HG02642 (cell line): Measurements from ENCODE around the gene ACP4.
A peak's percentile ranks its signal among the peaks of the same experiment; 100 is the strongest.
"Not testable (repeated sequence)": the region's sequence is repeated elsewhere in the genome, so short reads cannot be mapped to it uniquely, and the experiment has no call there.

Source experiments
- ATAC-seq: cut with Tn5 transposase; IDR thresholded peaks from one replicate; pipeline ENCODE4 v1.9.1; 2021; ENCODE audit warnings: mild to moderate bottlenecking; ENCODE audit not compliant: unreplicated experiment, poor library complexity

The ACP4 gene

GRCh38 chr19:50795664-50796073 lies 5.5 kb downstream of the ACP4 start:
- no peak for ATAC-seq

DNA sequence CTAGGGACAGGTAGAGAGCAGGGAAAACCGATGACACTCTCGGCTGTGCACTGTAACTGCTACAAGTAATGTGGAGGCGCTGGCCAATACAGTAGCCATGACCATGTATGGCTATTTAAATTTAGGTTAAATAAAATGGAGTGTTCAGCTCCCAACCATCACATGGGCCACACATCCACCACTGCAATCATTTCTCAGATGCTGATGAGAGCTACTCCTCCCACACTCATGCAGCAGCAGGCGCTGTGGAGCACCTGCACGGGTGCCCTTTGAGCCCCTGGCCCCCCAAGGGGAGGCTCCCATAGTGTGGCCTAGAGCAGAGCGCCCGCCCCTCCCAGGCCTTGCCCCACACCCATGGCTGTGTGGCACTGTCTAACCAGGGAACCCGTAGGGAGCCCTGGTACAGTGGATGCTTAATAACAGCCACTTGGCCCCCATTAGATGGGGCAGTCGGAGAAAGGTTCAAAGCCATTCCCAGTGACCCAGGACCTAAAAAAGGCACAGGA lies 6.0 kb downstream of the ACP4 start:
- ATAC-seq, result no peak

GRCh38 chr19:50796634-50797428 lies 6.6 kb downstream of the ACP4 start:
- ATAC-seq, result no peak

- ATAC-seq, result no peak
Observed at GRCh38 chr19:50797429-50797780, 7.2 kb downstream of the ACP4 start.

DNA sequence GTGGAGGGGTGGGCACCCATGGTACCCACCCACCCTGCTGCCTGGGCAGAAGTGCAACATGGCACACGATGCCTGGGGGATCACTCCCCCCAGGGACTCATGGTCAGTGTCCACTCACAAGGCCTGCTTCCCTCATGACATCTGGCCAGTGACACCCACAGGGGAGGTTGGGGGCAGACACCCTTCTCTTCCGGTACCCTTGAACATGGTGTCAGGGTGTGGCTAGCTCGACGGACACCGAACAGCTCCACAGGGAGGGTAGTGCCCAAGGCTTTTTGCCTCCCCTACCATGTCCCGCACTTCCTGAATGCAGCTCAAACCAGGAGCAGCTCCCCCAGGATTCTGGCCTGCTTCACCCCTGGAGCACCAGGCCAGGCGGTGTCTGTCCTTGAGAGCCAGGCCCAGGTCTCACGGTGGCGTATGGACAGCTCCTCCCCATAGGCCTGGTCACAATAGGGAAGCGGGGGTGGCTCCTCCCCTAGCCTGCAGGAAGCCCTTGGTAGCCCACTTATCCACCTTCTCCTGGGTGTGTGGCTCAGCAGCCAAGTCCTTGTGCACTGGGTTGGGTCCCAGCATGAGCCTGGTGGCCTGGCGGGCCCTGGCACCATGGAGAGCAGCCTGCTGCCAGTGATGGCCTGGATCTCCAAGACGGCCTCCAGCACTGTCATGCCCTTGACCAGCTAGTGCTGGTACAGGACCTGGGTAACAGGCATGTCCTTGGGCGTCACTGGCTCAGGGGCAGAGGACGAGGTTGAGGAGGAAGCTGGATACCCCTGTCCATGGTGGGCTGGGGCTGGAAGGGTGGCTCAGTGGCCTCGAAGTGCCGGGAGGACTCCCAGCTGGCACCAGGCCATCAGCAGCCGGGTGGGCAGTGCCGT lies 7.8 kb downstream of the ACP4 start:
- ATAC-seq, result no peak

DNA sequence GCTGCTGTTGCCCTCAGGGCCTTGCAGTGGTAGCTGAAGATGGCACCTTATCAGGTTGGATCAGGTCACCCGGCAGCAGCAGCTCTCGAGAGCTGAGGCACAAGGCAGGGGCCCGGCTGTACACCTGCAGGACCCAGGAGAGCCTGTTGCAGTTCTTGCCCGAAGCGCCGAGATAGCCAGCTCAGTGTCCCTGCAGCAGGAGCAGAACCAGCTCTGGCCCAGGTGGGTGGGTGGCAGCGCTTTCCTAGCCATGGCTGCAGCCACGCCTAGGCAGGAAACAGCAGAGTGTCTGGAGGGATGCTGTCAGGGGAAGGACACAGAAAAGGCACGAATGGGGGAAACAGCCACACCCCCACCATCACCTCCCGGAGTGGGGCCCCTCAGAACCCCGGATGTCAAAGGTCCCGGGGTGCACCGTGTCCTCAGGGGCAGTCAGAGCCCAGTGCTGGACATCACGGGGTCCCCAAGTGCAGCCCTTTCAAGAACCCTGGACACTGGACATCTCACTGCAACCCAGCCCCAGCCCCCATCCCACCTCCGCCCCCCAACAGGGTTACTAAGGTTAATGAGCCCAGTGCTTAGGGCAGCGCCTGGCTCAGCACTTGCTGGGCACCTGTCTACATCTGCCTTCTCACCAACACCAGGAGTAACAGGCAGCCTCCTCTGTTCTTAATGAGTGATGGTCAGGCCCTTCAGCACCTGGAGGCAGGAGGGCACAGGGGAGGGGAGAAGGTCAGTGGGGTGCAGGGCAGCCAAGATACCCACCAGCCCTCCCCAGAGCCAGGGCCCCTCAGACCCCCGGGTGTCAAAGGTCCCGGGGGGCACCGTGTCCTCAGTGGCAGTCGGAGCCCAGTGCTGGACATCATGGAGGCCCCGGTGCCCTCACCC lies 8.7 kb downstream of the ACP4 start:
- ATAC-seq, result no peak

DNA sequence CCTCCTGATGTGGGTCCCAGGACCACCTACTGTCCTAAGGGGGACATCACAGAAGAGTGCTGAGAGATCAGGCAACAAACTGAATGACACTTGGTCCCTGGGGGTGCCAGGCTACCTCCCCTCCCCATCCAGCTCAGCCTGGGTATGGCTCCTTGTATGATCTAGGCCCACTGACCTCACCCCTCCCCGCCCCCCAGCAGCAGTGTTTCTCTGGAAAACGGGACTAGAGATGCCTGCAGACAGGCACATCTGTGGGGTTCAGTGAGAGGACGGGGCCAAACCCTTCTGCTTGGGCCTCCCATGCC lies 9.3 kb downstream of the ACP4 start:
- ATAC-seq, result no peak

DNA sequence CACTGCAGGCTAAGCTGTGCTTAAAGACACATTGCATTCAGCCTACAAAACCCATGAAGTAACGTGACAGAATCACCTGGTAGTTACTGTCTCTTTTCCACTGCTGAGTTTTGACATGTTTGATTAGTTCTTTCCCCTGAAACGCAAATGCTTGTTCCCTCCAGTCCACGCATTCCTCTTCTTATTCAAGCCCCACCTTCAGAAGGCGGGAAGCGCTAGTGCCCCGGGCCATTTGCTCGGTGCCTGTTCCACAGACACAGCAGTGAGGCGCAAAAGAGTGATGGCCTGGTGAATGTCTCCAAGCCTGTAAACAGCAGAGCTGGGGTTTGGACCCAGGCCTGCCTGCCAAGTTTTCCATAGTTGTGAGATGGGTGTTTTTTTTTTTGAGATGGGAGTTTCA lies 10.9 kb downstream of the ACP4 start:
- no peak for ATAC-seq

DNA sequence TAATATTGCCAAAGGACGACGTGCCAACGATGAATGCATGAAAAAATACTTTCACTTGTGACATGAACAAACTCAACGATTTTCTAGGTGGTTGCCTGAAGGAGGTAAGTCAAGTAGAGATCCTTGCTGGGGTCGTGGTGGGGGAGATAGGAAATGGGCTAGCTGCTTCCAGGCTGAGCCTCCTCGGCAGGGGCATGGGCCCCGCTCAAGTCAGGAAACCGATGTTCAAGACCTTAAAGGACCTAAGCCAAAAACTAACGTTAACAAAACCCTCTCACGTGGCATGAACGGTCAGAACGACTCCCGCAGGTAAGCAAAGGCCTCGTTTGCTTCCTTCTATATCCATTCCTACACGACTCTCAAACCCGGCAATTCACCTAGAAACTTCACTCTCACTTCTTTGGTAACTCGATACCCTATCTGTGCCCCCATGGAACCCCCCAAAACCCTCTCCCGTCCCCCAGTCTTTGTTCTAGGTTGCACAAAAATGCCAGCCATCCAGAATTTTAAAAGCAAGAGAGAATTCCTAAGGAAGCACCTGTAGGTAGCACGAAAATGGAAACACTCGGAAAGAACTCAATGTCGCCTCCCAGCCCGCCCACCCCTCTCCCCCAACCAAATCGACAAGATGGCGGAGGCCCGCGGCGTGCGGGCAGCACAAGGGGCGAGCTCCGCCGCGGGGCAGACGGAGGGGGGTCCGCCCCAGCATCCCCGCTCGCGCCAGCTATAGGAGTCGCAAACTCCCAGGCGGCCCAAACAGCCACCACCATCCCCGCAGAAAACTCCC lies 13.6 kb downstream of the ACP4 start:
- ATAC-seq, result no peak

GRCh38 chr19:50804420-50805272 lies 14.4 kb downstream of the ACP4 start:
- peak; percentile 94 for ATAC-seq

- no peak for ATAC-seq
Observed at GRCh38 chr19:50808856-50809255, 18.6 kb downstream of the ACP4 start.

DNA sequence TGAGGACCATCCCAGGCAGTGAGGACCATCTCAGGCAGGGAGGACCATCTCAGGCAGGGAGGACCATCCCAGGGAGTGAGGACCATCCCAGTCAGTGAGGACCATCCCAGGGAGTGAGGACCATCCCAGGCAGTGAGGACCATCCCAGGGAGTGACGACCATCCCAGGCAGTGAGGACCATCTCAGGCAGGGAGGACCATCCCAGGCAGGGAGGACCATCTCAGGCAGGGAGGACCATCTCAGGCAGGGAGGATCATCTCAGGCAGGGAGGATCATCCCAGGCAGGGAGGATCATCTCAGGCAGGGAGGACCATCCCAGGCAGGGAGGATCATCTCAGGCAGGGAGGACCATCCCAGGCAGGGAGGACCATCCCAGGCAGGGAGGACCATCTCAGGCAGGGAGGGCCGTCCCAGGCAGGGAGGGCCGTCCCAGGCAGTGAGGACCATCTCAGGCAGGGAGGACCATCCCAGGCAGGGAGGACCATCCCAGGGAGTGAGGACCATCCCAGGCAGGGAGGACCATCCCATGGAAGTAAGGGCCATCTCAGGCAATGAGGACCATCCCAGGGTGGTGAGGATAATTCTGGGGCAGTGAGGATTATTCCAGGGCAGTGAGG lies 21.5 kb downstream of the ACP4 start:
- ATAC-seq, result not testable (repeated sequence)

GRCh38 chr19:50812474-50812873 lies 22.3 kb downstream of the ACP4 start:
- no peak for ATAC-seq

DNA sequence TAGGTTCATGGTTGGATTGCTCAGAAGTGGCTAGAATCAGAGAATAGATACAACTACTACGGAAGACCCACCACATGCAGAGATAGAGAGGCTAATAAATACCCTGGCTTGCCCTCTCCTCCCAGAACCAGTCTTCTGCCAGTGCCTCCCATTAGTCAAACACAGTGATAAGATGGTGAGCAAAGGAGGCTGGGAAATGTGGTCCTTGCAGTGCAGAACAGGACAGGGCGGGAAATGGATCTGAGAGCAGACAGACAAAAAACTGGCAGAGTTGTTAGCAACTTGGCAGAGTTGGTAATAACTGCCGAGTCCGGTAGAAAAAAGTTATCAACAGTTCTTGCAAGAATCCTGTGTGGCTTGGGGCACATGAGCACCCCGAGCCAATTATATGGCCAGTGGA lies 24.7 kb downstream of the ACP4 start:
- ATAC-seq, result no peak

- ATAC-seq, result no peak
Observed at GRCh38 chr19:50815439-50815838, 25.2 kb downstream of the ACP4 start.

DNA sequence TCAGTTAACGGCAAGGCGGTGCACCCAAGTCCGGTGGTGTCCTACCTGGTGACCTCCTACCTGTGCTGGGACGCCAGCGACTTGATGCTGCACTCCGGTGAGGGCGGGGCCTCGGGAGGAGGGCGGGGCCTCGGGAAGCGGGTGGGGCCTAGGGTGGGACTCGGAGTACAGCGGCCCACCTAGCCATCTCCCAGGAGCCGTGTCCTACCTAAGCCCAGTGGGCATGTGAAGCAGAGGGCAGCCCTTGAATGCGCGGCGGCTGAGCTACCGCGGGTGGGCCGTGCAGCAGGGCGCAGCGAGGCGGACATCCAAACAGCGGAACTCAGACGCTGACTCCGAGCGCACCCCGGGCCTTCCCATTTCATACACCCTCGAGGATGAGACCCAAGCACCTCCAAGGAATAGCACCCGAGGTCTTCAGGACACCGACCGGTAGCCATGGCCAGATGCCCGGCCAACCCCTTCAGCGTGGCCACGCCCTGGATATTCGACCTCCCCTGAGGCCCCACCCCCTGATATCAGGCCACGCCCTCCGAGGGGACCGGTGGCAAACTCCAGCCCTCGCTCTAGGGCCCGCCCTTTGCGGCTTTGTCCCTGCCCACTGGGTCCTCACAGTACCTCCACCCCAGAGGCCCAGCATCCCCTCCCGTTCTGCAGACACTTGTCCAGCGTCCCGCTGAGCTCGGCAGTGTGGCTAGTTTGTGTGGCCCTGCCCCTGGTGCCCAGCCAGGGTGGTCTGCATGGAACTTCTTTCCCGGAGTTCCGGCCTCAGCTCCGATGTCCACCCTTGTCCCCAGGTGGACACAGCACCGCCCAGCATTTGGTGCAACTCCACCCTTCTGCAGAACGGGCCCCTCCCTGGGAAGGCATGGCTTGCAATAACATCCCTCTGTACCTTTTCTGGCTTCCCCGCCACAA lies 28.0 kb downstream of the ACP4 start:
- ATAC-seq, result peak; percentile 60

GRCh38 chr19:50818859-50819472 lies 28.8 kb downstream of the ACP4 start:
- ATAC-seq, result no peak
